HG03039 (cell line): Measurements from ENCODE around the gene OR5AN1.
"Not testable (repeated sequence)": the region's sequence is repeated elsewhere in the genome, so short reads cannot be mapped to it uniquely, and the experiment has no call there.

Source experiments
- ATAC-seq: cut with Tn5 transposase; IDR thresholded peaks from one replicate; pipeline ENCODE4 v1.9.1; 2021; ENCODE audit warnings: mild to moderate bottlenecking, moderate library complexity; ENCODE audit not compliant: unreplicated experiment

The OR5AN1 gene

GRCh38 chr11:59358595-59358994 lies at the start of gene OR5AN1:
Gene OR5AN1 (plus strand): TSS chr11:59358895. CDS start chr11:59364459, 5,564 bp downstream.
- no peak for ATAC-seq

GRCh38 chr11:59335001-59335400 lies 23.7 kb upstream of the OR5AN1 start:
- ATAC-seq = no peak

- no peak for ATAC-seq
Measured at GRCh38 chr11:59336176-59336575, 22.5 kb upstream of the OR5AN1 start.

GRCh38 chr11:59336931-59337330 lies 21.8 kb upstream of the OR5AN1 start:
- ATAC-seq = no peak

- not testable (repeated sequence) for ATAC-seq
Measured at GRCh38 chr11:59349657-59350056, 9.0 kb upstream of the OR5AN1 start.

- no peak for ATAC-seq
Measured at GRCh38 chr11:59355226-59355625, 3.5 kb upstream of the OR5AN1 start.

GRCh38 chr11:59356561-59356960 lies 2.1 kb upstream of the OR5AN1 start:
- ATAC-seq = no peak

- ATAC-seq = no peak
Measured at GRCh38 chr11:59358020-59358419, 675 bp upstream of the OR5AN1 start.

- no peak for ATAC-seq
Measured at GRCh38 chr11:59365232-59366018, 6.7 kb downstream of the OR5AN1 start.

GRCh38 chr11:59368238-59369022 lies 9.7 kb downstream of the OR5AN1 start:
- no peak for ATAC-seq

- ATAC-seq = not testable (repeated sequence)
Measured at GRCh38 chr11:59372324-59372723, 13.6 kb downstream of the OR5AN1 start.

GRCh38 chr11:59380263-59381059 lies 21.8 kb downstream of the OR5AN1 start:
- ATAC-seq = peak; percentile 92

GRCh38 chr11:59394186-59394585 lies 35.5 kb downstream of the OR5AN1 start:
- no peak for ATAC-seq

GRCh38 chr11:59400461-59401261 lies 42.0 kb downstream of the OR5AN1 start:
- ATAC-seq = no peak

- ATAC-seq = no peak
Measured at GRCh38 chr11:59401262-59401552, 42.5 kb downstream of the OR5AN1 start.

GRCh38 chr11:59403546-59403945 lies 44.9 kb downstream of the OR5AN1 start:
- no peak for ATAC-seq

- no peak for ATAC-seq
Measured at GRCh38 chr11:59413646-59414045, 55.0 kb downstream of the OR5AN1 start.

- no peak for ATAC-seq
Measured at GRCh38 chr11:59415111-59415510, 56.4 kb downstream of the OR5AN1 start.

- ATAC-seq = no peak
Measured at GRCh38 chr11:59416613-59417012, 57.9 kb downstream of the OR5AN1 start.

- ATAC-seq = no peak
Measured at GRCh38 chr11:59417023-59417422, 58.3 kb downstream of the OR5AN1 start.

GRCh38 chr11:59418156-59418555 lies 59.5 kb downstream of the OR5AN1 start:
- ATAC-seq = no peak
